Measurements from ENCODE around the gene HLA-DQB2.
"Not testable (repeated sequence)": the region's sequence is repeated elsewhere in the genome, so short reads cannot be mapped to it uniquely, and the experiment has no call there.

Gene HLA-DQB2

DNA sequence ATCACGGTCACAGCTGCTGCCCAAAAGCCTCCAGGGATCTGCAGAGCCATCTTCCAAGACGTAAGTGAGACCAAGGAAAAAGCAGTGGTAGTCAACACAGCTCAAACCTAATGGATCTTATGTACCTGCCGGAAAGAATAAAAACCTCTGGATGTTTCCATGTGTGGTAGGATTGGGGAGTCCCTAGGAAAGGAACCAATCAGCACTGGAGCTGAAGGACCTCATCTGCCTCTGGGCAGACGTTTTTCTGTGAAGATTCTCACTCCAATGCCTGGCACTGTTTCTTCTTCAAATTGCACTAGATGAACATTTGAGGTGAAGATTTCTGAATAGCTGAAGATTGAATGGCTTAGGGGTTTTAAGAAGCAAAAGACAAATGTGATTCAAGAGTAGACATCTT is at the start of gene HLA-DQB2:
Gene HLA-DQB2, minus strand, starts transcription at position 112 of the 400 bp plus-strand sequence. Its CDS starts 62 bp downstream, at position 50.
- no peak for DNase-seq

DNA sequence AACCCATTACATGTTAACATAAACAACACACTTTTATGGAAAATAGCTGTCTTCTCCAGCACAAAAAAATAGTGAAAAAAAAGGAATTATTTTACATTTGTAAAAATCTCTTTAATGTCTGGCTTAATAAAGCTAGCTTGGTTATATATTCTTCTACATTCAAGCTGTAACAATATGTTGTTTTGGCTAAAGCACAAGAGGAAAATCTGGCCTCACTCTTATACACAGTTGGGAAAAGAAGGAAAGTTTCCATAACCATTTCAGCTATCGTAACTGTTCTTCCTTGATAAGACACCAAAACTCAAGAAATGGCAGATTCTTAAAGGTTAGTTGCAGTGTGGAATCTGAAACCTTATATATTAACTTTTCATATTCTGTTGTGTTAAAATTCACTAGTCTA is 45.8 kb upstream of the HLA-DQB2 start:
- DNase-seq: no peak

DNA sequence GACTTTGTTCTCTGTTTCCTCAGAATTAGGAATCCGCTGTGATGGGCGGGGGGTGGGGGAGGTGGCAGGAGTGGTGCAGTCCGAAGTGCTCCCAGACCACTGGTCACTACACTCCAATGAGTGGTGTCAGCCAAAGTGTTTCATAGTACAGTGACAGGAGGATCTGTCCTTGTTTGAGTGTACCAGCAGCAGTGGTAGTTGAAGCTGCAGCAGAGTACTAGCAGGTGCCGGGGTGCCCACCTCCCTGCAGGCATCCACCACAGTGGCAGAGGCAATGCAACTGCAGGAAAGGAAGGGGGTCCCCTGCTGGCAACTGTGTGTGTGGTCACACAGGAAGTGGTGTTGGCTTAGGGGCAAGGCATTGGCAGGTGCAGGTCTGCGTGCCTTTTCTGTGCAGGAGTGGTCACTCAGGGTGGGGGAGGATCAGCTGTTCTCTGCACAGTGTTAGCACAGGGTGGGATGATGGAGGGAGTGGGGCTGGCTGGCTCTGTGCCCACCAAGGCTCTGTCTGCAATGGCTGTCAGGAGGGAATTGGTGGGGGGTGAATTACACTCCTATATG is 43.8 kb upstream of the HLA-DQB2 start:
- DNase-seq: no peak

DNA sequence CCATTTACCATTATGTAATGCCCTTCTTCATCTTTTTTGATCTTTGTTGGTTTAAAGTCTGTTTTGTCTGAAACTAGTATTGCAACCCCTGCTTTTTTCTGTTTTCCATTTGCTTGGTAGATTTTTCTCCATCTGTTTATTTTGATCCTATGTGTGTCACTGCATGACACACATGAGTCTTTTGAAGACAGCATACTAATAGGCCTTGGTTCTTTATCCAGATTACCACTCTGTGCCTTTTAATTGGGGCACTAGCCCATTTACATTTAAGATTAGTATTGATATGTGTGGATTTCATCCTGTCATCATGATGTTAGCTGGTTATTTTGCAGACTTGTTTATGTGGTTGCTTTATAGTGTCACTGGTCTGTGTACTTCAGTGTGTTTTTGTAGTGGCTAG is 42.1 kb upstream of the HLA-DQB2 start:
- not testable (repeated sequence) for DNase-seq

DNA sequence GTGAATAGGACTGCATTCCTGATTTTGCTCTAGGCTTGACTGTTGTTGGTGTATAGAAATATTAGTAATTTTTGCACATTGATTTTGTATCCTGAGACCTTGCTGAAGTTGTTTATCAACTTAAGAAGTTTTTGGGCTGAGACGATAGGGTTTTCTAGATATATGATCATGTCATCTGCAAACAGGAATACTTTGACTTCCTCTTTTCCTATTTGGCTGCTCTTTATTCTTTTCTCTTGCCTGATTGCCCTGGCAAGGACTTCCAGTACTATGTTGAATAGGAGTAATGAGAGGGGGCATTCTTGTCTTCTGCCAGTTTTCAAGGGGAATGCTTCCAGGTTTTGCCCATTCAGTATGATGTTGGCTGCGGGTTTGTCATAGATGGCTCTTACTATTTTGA is 40.1 kb upstream of the HLA-DQB2 start:
- no peak for DNase-seq

DNA sequence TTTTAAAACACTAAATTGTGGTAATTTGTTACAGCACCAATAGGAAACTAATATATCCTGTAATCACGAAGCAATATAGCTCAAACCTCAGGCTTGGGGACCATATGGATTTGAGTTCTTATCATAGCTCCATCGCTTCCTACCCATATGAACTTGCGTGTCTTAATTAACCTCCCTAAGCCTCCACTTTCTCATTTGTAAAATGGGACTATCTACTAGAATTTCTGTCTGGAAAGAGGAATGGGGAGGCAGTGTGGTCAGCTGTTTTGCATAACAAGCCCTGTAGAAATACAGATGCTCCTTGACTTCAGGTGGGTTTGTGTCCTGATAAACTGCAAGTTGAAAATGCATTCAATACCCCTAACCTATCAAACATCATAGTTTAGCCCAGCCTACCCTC is 36.4 kb upstream of the HLA-DQB2 start:
- no peak for DNase-seq

DNA sequence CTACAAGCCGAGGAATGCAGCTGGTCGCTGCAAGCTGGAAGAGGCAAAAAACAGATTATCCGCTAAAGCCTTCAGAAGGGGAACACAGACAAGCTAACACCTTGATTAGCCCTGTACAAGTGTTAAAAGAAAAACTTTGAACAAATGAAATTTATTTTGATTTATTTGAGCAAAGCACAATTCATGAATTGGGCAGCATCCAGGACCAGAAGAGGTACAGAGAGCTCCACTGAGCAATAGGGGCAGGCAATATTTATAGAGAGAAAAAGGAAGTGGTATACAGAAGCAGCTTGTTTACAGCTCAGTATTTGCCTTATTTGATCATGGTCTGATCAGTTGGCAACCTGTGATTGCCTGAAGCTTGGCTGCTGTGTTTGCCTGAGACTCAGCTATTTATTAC is 35.8 kb upstream of the HLA-DQB2 start:
- no peak for DNase-seq

DNA sequence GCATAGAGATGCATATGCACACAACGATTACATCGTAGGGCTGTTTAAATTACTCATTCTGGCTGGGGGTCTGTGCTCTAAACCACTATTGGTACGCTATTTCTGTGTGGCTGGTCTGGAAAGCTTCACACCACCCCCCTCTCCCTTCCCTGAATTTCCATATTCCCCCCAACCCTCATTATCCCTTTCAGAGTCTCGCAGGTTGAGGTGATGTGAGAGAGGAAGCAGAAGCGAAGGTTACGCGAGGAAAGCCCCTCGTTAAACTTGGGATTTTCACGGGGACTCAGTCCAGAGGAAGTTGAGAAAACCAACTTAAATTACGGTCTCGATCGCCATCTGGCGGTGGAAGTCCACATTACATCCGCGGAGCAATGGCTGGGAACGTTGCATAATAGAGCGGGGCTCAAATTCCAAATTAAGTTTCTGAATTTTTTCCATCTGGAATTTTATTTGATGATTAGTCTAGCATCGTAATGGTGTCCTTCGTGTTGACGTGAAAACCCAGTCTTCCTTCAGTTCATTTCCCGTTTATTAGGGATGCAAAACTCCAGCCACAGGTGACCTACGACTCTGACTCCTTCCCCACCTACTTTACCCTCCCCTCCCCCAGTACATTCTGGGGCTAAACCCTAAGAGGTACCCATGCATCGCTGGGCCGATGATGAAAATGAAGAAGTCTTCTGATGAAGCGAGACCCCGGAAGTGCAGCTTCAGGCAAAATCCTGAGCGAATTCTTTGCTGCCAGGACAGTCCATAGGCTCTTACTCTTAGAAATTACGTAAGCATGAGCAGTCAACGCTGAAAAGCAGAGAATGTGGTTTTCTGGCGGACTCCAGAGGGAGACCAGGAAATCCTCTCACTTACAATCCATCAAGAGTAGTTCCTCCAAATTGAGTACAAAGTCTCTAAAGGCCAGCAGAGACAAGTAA is 33.8 kb upstream of the HLA-DQB2 start:
- DNase-seq: peak; percentile 14 to 20

DNA sequence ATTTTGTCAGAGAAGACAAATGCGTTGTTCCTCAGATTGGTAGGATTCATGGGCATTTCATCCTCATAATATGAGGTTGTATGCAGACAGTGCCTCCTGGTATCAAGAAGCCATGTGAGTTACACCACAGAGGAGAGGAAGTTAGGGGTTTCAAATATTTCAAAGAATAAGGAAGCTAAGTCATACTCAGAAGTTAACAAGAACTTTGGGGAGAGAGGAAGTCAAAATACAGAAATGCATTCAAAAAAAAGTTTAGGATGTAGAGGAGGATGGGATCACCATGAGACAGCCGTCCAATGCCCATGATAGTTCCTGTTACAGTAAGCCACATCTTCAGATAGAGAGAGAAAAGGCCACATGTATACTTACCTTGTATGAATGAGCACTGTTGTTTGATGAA is 31.2 kb upstream of the HLA-DQB2 start:
- DNase-seq: peak in 1 of 2 donors; percentile 2

DNA sequence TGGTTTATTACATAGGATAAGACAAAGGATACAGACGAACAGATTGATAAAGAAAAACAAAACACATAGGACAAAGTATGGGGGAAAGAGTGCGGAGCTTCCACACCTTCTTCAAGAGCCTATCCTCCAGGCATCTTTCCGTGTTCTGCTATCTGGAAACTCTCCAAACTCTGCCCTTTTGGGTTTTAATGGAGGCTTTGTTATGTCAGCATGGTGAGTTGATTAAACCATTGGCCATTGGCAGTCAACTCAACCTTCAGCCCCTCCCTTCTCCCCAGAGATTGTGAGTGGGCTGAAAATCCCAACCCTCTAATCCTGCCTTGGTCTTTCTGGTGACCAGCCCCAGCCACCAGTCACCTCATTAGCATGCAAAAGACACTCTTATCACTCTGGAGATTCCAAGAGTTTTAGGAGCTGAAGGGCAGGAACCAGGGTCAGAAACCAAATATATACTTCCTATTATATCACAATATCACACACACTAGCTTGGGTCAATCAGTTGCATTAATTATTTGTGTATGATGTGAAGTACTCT is 29.6 kb upstream of the HLA-DQB2 start:
- no peak for DNase-seq

DNA sequence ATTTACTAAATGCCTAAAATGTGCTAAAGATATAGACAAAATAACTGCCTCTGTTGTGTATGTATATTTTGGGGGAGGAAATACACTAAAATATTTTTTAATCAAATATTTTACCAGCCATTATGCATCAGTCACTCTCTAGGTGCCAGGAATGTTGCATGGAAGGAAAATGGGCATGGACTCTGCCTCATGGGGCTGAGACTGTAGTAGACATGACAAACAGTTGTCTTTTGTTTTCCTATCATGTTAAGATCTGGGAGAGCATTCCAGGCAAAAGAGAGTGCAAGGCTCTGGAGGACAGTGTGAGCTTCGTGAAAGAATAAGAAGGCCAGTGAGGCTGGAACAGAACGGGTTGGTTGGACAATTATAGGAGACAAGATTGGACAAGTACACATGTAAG is 27.0 kb upstream of the HLA-DQB2 start:
- no peak for DNase-seq

DNA sequence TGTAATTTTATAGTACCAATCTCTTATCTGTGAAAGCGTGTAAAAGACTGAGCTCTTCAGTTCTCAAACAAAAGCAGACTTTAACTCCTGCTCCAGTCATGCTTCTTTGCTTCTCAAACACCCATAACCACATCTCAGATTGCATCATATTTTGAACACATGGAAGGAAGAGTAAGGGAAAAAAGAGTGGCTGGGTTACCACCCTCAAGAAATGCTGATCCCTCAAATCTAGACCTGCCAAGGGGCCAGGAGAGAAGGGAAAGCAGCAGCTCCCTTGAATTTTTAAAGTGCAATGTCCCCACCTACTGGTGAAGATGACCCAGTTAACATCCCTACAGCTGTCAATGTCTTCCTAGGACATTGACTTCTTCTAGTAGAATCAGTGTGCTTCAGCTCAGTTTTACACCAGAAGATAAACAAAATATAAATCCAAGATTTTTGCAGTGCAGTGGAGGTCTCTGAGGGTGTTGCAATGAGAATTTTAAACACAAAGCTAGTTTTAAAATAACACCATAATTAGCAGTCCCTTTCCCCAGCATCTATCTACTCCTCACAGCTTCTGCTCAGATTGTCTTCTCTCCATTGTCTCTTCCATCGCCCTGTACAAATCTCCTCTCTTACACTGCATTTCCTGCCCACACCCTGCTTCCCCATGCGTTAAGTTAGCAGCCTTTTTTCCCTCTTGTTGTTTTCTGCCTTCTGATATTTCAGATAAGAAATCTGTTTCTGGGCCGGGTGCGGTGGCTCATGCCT is 22.6 kb upstream of the HLA-DQB2 start:
- peak; percentile 14 to 41 for DNase-seq

DNA sequence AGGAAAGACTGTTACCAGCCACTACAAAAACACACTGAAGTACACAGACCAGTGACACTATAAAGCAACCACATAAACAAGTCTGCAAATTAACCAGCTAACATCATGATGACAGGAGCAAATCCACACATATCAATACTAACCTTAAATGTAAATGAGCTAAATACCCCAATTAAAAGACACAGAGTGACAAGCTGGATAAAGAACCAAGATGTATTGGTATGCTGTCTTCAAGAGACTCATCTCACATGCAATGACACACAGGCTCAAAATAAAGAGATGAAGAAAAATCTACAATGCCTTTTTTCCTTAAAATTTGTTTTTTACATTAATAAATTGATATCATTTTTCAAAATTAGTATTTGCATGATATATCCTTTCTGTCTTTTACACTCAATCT is 19.6 kb upstream of the HLA-DQB2 start:
- not testable (repeated sequence) for DNase-seq

DNA sequence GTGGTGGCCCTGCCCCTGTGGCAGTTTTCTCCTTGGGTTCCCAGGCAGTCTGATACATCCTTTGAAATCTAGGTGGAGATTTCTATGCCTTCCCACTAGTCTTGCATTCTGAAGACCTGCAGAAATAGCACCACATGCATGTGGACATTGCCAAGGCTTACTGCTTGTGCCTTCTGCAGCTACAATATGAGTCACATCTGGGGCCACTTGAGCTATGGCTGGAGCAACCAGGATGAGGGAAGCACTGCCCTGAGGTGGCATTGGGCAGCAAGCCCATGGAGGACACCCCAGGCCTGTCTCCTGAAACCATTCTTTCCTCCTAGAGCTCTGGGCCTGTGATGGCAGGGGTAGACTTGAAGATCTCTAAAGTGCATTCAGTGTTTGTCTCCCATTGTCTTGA is 15.7 kb upstream of the HLA-DQB2 start:
- DNase-seq: no peak

DNA sequence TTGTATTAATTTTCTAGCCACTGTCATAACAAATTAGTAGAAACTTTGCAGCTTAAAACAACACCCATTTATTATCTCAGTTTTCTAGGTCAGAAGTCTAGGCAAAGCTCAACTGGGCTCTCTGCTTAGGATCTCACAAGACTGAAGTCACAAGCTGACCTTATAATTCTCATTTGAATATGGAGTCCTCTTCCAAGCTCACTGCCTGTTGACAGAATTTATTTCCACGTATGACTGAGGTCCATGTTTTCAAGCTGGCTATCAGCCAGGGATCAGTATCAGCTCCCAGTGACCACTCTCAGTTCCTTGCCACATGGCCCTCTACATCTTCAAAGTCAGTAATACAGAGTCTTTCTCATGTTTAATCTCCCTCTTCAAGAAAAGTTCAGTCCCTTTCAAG is 11.7 kb upstream of the HLA-DQB2 start:
- no peak for DNase-seq

DNA sequence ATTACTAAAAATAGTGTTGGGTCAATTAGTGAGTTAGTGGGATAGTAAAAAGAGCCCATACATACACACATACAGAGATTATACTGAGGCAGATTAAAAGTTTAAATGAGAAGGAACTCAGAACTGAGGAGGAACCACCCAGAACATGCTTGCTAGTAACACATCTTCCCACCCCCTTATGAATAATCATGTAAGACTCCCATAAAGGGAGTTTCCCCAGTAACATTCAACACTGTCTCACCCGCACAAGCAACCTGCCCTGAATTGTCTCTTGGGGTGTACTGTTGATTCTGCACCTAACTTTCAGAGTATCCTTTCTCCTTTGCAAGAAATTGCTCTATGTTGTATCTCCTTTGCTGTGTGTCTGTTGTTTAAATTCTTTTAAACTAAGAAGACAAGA is 11.1 kb upstream of the HLA-DQB2 start:
- no peak for DNase-seq

DNA sequence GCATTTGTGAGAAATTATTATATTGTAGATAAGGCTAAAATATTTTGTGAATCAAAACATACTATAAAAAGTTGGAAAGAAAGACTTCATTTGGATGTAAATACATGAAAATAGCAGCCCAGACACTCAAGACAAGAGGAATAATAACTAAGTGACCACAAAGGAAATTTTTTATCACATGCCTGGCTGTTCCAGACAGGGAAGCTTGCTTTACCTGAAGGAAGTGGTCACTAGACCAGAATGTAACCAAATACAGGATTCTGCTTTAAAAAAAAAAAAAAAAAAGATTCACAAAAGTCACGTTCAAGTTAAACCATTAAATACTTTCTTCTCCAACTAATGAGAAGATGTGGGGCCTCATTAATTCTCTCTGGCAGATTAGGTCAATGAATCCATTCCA is 9.3 kb upstream of the HLA-DQB2 start:
- DNase-seq: no peak

DNA sequence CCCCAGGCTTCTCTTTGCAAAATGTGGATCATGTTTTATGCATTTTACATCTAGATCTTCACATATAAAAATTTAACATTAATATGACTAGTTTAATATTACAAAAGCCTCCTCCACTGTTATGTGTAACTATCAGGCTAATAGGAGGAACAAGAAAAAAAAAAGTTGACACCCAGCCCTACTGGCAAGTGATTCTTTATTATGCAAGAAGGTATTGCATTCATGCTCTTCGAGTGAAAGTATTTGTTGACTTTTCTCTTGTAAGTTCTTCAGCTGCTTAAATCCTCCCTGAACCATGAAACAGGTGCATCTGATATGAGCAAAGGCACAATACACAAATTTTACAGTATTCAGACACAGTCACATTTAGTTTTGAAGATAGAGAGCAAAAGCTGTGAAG is 716 bp upstream of the HLA-DQB2 start:
- no peak for DNase-seq

DNA sequence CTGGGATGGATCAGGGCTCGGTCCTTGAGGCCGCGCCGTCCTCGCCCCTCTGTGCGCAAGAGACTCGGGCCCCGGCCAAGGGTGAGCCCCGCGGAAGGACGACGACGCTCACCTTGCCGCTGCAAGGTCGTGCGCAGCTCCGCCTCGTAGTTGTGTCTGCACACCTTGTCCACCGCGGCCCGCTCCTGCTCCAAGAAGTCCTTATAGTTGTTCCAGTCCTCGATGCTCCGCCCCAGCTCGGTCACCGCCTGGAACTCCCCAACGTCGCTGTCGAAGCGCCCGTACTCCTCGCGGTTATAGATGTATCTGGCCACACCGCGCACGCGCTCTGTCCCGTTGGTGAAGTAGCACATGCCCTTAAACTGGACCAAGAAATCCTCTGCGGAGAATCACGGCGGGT is 1.8 kb downstream of the HLA-DQB2 start:
- DNase-seq: no peak

DNA sequence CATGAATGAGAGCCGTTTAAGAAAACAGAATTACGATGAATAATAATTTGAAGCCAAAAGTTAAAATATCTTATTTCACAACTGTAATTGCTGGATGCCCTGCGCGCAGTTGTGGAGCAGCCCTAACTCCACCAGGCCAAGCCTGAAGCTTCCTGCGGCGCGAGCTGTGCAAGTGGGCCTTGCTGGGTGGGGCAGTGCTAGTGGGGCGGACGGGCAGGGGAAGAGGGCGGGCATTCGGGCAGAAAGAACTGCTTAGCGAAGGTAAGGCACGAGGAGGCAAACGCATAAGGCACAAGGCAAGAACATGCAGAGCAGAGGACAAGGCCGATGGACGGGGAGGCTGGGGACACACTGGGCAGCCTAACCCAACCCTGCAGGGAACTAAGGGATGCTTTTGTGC is 2.3 kb downstream of the HLA-DQB2 start:
- DNase-seq: no peak

DNA sequence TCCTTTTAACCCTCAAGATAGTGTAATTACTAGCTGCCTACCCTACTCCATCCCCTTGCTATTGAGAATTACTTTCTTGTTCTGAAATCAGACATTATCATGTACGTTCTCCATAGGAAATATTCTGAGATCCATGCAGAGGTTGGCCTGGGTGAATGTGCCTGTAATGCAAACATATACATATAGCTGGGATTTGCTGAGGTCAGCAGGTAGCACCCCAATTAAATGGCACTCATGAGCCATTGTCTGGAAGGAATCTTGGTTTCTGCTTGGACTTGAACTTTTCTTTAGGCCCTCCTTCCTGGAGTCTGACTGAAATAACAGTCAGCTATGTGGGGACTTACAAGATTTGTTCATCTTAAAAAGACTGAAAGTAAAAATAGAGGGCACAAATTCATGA is 3.7 kb downstream of the HLA-DQB2 start:
- DNase-seq: no peak

DNA sequence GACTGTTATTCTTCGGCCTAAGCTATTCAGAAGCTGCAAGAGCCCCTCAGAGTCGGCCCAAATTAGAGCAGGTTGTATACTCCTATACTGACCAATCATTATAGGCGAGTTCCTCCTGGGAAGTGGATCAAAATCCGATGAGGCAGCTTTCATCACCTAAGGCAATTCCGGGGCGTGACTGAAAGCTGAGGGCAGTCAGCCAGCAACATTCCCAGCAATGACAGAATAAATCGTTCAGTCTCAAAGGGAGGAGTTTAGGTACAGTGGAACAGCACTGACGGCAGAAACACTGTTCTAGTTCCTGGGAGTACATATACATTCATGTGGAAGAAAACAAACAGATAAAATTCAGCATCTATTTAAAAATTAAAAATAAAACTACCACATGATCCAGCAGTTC is 10.8 kb downstream of the HLA-DQB2 start:
- no peak for DNase-seq

DNA sequence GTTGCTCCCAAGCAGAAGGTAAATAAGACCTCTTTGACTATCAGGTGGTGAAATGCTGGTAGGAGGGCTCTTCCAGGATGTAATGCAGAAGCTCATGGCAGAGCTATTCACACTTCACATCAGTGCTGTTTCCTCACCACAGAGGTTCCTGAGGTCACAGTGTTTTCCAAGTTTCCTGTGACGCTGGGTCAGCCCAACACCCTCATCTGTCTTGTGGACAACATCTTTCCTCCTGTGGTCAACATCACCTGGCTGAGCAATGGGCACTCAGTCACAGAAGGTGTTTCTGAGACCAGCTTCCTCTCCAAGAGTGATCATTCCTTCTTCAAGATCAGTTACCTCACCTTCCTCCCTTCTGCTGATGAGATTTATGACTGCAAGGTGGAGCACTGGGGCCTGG is 17.7 kb downstream of the HLA-DQB2 start:
- DNase-seq: not testable (repeated sequence)

DNA sequence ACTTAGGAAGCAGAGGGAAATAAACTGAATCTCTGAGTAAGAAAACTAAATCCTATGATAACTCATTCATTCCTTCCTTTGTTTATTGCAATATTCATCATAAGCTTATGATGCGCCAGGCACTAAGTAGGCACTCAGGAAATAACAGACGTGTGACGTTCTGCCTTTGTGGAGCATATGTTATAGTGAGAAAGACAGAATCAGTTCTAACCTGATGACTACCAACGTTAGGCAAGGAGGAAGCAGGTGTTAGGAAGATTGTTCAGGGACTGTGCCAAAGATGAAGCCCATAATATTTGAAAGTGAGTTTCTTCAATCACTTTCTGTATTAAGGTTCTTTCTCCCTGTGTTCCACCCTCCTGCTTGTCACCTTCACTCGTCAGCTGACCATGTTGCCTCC is 18.6 kb downstream of the HLA-DQB2 start:
- no peak for DNase-seq

Data from hippocampal formation (tissue), 2 donors.